ENCODE results near the gene RAX. TPM values are rescaled to one million over a fixed set of nuclear protein-coding genes. Genes with fewer than 3 reads are reported as not detected.

Gene RAX
- total and polyA plus RNA-seq, 2 of the 8 experiments (the other 6 are each of a cell fraction or from before 2014, with no cell fraction given), result 0.12 to 0.52 TPM

DNA sequence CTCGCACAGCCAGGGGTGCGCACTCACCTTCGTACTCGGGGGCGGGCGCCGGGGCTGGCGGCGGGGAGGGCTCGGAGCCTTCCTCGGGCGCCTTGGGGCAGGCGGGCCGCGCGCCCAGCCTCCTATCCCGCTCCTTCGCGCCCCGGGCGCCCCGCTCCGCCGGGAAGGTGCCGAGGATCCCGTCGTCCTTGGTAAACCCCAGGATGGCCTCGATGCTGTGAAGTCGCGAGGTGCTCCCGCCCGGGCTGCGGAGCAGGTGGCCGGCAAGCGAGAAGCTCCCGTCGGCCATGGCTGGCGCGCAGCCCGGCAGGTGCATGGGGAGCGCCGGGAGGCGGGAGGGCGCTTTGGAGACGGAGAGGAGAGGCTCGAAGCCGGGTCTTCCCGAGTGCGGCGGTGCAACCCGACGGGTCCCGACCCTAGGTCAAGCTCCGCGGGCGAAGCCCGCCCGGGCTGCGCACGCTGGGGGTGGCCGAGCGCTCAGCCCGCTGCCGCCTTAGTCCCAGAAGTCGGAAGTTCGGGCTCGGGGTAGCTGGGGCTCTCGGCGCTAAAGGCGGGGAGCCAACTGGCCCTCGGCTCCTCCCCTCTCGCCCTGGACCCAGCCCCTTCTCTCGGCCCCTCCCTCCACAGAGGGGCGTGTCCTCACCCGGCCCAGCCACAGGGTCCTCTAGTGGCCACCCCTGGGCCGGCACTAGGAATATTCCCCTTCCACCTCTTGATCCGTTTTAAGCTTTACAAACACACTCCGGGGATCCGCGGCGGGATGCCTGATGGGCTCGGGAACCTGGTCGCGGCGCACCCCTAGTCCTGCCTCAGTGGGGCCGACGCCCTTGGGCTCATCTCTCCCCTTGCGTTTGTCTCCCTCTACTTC is at the start of gene RAX (continued):
- TF ChIP-seq SP1 (IDR thresholded peaks at IDR 0.05; ENCODE audit: low read depth, low read length) (peak; percentile 81), E2F6 (IDR thresholded peaks at IDR 0.05) (peak; percentile 99), KDM1A (IDR thresholded peaks at IDR 0.05; ENCODE audit: borderline replicate concordance, low read length) (0 out of 2 replicates have a peak, but pooled peaks have one; percentile 71), RBBP5 (IDR thresholded peaks at IDR 0.05; ENCODE audit: borderline replicate concordance, low read depth, low read length) (peak; percentile 84), SRF (IDR thresholded peaks at IDR 0.05; ENCODE audit: low read depth, low read length) (no peak), HDAC2 (IDR thresholded peaks at IDR 0.05; ENCODE audit: borderline replicate concordance in 1 of 2, low read depth in 2 of 2, low read length in 2 of 2) (0 out of 4 replicates have a peak, but pooled peaks of 1 of the 2 experiments have one; percentile 14), EGR1 (IDR thresholded peaks at IDR 0.05; ENCODE audit: borderline replicate concordance, low read depth, low read length) (no peak)
- TF ChIP-seq, protein P1, sequence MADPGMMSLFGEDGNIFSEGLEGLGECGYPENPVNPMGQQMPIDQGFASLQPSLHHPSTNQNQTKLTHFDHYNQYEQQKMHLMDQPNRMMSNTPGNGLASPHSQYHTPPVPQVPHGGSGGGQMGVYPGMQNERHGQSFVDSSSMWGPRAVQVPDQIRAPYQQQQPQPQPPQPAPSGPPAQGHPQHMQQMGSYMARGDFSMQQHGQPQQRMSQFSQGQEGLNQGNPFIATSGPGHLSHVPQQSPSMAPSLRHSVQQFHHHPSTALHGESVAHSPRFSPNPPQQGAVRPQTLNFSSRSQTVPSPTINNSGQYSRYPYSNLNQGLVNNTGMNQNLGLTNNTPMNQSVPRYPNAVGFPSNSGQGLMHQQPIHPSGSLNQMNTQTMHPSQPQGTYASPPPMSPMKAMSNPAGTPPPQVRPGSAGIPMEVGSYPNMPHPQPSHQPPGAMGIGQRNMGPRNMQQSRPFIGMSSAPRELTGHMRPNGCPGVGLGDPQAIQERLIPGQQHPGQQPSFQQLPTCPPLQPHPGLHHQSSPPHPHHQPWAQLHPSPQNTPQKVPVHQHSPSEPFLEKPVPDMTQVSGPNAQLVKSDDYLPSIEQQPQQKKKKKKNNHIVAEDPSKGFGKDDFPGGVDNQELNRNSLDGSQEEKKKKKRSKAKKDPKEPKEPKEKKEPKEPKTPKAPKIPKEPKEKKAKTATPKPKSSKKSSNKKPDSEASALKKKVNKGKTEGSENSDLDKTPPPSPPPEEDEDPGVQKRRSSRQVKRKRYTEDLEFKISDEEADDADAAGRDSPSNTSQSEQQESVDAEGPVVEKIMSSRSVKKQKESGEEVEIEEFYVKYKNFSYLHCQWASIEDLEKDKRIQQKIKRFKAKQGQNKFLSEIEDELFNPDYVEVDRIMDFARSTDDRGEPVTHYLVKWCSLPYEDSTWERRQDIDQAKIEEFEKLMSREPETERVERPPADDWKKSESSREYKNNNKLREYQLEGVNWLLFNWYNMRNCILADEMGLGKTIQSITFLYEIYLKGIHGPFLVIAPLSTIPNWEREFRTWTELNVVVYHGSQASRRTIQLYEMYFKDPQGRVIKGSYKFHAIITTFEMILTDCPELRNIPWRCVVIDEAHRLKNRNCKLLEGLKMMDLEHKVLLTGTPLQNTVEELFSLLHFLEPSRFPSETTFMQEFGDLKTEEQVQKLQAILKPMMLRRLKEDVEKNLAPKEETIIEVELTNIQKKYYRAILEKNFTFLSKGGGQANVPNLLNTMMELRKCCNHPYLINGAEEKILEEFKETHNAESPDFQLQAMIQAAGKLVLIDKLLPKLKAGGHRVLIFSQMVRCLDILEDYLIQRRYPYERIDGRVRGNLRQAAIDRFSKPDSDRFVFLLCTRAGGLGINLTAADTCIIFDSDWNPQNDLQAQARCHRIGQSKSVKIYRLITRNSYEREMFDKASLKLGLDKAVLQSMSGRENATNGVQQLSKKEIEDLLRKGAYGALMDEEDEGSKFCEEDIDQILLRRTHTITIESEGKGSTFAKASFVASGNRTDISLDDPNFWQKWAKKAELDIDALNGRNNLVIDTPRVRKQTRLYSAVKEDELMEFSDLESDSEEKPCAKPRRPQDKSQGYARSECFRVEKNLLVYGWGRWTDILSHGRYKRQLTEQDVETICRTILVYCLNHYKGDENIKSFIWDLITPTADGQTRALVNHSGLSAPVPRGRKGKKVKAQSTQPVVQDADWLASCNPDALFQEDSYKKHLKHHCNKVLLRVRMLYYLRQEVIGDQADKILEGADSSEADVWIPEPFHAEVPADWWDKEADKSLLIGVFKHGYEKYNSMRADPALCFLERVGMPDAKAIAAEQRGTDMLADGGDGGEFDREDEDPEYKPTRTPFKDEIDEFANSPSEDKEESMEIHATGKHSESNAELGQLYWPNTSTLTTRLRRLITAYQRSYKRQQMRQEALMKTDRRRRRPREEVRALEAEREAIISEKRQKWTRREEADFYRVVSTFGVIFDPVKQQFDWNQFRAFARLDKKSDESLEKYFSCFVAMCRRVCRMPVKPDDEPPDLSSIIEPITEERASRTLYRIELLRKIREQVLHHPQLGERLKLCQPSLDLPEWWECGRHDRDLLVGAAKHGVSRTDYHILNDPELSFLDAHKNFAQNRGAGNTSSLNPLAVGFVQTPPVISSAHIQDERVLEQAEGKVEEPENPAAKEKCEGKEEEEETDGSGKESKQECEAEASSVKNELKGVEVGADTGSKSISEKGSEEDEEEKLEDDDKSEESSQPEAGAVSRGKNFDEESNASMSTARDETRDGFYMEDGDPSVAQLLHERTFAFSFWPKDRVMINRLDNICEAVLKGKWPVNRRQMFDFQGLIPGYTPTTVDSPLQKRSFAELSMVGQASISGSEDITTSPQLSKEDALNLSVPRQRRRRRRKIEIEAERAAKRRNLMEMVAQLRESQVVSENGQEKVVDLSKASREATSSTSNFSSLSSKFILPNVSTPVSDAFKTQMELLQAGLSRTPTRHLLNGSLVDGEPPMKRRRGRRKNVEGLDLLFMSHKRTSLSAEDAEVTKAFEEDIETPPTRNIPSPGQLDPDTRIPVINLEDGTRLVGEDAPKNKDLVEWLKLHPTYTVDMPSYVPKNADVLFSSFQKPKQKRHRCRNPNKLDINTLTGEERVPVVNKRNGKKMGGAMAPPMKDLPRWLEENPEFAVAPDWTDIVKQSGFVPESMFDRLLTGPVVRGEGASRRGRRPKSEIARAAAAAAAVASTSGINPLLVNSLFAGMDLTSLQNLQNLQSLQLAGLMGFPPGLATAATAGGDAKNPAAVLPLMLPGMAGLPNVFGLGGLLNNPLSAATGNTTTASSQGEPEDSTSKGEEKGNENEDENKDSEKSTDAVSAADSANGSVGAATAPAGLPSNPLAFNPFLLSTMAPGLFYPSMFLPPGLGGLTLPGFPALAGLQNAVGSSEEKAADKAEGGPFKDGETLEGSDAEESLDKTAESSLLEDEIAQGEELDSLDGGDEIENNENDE (IDR thresholded peaks at IDR 0.05; ENCODE audit: insufficient replicate concordance, low read length), result peak; percentile 16
